ENCODE measurements around the gene CCDC144A.
"Not testable (repeated sequence)": the region's sequence is repeated elsewhere in the genome, so short reads cannot be mapped to it uniquely, and the experiment has no call there.

DNA sequence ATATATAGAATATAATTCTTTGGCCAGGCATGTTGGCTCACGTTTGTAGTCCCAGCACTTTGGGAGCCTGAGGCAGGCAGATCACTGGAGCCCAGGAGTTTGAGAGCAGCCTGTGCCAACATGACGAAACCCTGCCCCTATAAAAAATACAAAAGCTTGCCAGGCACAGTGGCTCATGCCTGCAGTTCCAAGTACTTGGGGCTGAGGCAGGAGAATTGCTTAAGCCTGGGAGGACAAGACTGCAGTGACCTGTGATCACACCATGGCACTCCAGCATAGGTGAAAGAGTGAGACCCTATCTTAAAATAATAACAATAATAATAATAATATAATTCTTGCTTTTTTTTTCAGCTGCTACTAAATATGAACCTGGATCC is 83.1 kb downstream of the CCDC144A start:
- TF ChIP-seq EP300, POLR2AphosphoS5 (IDR thresholded peaks at IDR 0.05): not testable (repeated sequence)
- TF ChIP-seq, protein P1, sequence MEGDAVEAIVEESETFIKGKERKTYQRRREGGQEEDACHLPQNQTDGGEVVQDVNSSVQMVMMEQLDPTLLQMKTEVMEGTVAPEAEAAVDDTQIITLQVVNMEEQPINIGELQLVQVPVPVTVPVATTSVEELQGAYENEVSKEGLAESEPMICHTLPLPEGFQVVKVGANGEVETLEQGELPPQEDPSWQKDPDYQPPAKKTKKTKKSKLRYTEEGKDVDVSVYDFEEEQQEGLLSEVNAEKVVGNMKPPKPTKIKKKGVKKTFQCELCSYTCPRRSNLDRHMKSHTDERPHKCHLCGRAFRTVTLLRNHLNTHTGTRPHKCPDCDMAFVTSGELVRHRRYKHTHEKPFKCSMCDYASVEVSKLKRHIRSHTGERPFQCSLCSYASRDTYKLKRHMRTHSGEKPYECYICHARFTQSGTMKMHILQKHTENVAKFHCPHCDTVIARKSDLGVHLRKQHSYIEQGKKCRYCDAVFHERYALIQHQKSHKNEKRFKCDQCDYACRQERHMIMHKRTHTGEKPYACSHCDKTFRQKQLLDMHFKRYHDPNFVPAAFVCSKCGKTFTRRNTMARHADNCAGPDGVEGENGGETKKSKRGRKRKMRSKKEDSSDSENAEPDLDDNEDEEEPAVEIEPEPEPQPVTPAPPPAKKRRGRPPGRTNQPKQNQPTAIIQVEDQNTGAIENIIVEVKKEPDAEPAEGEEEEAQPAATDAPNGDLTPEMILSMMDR (IDR thresholded peaks at IDR 0.05), result not testable (repeated sequence)

Measured in sigmoid colon (tissue), 4 donors.